MM.1S (cell line): ENCODE measurements around the gene GARIN5A.

ENCODE experiments used
- DNase-seq: peaks from one replicate; pipeline ENCODE4 v3.0.0-alpha.2; 2015
- H2AFZ ChIP-seq: fragments of 300-600 bp; sonication (generic); 2 replicates; pipeline ENCODE4 v1.6.0; 2016; ENCODE audit warnings: antibody characterized with exemption, low read length
- H3F3A ChIP-seq: fragments of 300-600 bp; sonication (generic); 2 replicates; pipeline ENCODE4 v1.6.1; 2016; ENCODE audit warnings: mild to moderate bottlenecking, antibody characterized with exemption, low read length, moderate library complexity, mixed read lengths; ENCODE audit not compliant: insufficient read depth
- H3K27ac ChIP-seq: fragments of 300-600 bp; sonication (generic); 2 replicates; pipeline ENCODE4 v1.5.1; 2016; ENCODE audit warnings: mild to moderate bottlenecking, low read length
- H3K27me3 ChIP-seq: fragments of 300-600 bp; sonication (generic); replicated peaks from 2 replicates; pipeline ENCODE4 v1.6.0; 2016; ENCODE audit warnings: low read length; ENCODE audit not compliant: insufficient read depth
- H3K36me3 ChIP-seq: fragments of 300-600 bp; sonication (generic); replicated peaks from 2 replicates; pipeline ENCODE4 v1.6.1; 2016; ENCODE audit warnings: mild to moderate bottlenecking, low read length, mixed read lengths; ENCODE audit not compliant: insufficient read depth
- H3K4me1 ChIP-seq: fragments of 300-600 bp; sonication (generic); 2 replicates; pipeline ENCODE4 v1.6.1; 2016; ENCODE audit warnings: low read length, mixed read lengths
- H3K4me2 ChIP-seq: fragments of 300-600 bp; sonication (generic); 2 replicates; pipeline ENCODE4 v1.6.0; 2016; ENCODE audit warnings: low read depth, low read length
- H3K4me3 ChIP-seq: fragments of 300-600 bp; sonication (generic); 2 replicates; pipeline ENCODE4 v1.5.1; 2016; ENCODE audit warnings: low read length, mixed read lengths
- H3K79me2 ChIP-seq: fragments of 300-600 bp; sonication (generic); 2 replicates; pipeline ENCODE4 v1.6.1; 2016; ENCODE audit warnings: mixed run types, low read length, mixed read lengths
- H3K9ac ChIP-seq: fragments of 300-600 bp; sonication (generic); 2 replicates; pipeline ENCODE4 v1.6.1; 2016; ENCODE audit warnings: low read length, mixed read lengths
- H3K9me2 ChIP-seq: fragments of 300-600 bp; sonication (generic); replicated peaks from 2 replicates; pipeline ENCODE4 v1.6.1; 2016; ENCODE audit warnings: mild to moderate bottlenecking, low read length, mixed read lengths; ENCODE audit not compliant: insufficient read depth
- H3K9me3 ChIP-seq: fragments of 300-600 bp; sonication (generic); replicated peaks from 2 replicates; pipeline ENCODE4 v1.6.1; 2016; ENCODE audit warnings: mild to moderate bottlenecking, low read length, mixed read lengths; ENCODE audit not compliant: insufficient read depth
- H4K20me1 ChIP-seq: fragments of 300-600 bp; sonication (generic); 2 replicates; pipeline ENCODE4 v1.6.1; 2016; ENCODE audit warnings: mild to moderate bottlenecking, low read length, moderate library complexity, mixed read lengths; ENCODE audit not compliant: insufficient read depth
- EZH2 ChIP-seq: fragments of 300-600 bp; sonication (generic); optimal IDR thresholded peaks from 2 replicates; pipeline ENCODE3; 2017; ENCODE audit warnings: low read depth, mild to moderate bottlenecking, antibody characterized with exemption, low read length, mixed read lengths
- EZH2phosphoT487 ChIP-seq: fragments of 300-600 bp; sonication (generic); IDR thresholded peaks from 2 replicates; pipeline ENCODE4 v1.6.1; 2018; ENCODE audit warnings: antibody characterized with exemption, low read length
- TF ChIP-seq, protein P1 (sequence below): fragments of 300-600 bp; sonication (generic); IDR thresholded peaks from 2 replicates; pipeline ENCODE4 v1.5.1; 2016; ENCODE audit warnings: antibody characterized with exemption, low read length, mixed read lengths

The GARIN5A gene

DNA sequence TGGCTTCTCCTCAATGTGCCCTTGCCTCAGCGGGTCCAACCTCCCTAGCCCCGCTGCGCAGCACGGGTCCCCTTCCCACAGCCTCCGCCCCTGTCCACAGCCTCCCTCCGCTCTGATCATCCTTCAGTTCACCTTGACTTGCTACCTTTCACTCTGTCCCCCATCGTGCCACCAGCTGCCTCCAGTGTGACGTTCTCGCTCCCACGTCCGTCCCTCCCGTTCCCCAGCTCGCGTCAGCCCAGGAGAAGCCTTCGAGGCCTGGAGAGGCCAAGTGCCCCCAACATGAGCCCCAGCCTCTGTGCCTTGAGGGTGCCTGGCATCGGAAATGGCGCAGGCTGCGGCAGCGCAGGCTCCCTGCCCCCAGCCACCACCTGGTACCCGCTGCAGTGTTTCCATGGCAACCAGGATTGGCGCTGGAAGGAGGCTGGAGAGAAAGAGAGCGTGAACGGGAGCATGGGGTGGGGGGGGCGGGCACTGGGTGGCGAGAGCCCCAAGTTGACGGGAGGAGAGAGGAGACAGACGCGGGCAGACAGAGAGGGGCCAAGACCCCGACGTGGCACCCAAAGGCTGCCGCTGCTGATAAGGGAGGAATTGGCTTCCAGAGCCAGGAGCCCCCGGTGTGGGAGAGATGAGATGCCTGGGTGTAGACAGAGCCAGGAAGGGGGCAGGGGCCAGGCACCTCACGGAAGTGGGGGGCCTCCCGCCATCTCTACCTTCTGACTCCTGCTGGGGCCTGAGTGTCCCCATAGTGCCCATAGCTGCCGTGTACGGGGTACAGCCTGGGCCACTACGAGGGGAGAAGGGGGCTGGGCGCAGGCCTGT is 37.9 kb upstream of the GARIN5A start:
- no peak for DNase-seq

DNA sequence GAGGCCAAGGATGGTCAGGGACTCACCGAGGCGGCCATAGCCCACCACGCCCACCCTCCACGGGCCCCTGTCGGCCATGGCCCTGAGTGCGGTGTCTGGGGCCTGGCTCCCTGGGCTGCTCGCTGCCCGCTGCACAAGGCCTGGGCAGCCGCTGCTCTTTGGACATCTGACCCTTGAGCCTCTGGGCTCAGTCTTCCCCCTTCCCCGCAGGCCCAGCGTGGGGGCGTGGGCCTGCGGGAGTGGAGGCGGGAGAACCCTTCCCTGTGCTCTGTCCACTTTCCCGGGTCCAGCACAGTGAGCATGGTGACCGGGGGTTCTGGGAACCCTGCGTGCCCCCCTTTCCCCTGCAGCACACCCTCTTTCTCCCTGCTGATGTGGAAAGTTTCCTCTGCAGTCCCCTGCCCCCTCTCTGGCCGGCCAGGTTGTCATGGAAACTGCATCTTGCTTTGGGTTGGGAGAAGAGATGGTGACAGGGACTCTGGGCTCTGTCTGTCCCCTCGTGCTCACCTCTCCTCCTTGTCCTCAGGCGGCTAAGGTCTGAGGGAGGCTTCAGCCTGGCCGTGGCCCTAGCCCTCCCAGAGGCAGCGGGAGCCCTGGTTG is 37.2 kb upstream of the GARIN5A start, which contains the start of gene ASPDH:
Gene ASPDH (minus strand): TSS at position 168 of the 600 bp plus-strand sequence. CDS start 90 bp downstream, at position 78.
- TF ChIP-seq, protein P1, sequence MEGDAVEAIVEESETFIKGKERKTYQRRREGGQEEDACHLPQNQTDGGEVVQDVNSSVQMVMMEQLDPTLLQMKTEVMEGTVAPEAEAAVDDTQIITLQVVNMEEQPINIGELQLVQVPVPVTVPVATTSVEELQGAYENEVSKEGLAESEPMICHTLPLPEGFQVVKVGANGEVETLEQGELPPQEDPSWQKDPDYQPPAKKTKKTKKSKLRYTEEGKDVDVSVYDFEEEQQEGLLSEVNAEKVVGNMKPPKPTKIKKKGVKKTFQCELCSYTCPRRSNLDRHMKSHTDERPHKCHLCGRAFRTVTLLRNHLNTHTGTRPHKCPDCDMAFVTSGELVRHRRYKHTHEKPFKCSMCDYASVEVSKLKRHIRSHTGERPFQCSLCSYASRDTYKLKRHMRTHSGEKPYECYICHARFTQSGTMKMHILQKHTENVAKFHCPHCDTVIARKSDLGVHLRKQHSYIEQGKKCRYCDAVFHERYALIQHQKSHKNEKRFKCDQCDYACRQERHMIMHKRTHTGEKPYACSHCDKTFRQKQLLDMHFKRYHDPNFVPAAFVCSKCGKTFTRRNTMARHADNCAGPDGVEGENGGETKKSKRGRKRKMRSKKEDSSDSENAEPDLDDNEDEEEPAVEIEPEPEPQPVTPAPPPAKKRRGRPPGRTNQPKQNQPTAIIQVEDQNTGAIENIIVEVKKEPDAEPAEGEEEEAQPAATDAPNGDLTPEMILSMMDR = no peak
- TF ChIP-seq EZH2 (no peak), EZH2phosphoT487 (no peak)
- Histone ChIP-seq H3K9me3 (no peaks in the 10 kb centered on the region), H3K4me1 (0 out of 2 replicates have a peak, but pooled peaks cover 4% of the 10 kb centered on the region), H3K9me2 (no peaks in the 10 kb centered on the region), H3K27me3 (no peaks in the 10 kb centered on the region), H3K4me3 (no peak within 1 kb of the TSS), H2AFZ (no peak within 1 kb of the TSS), H3K79me2 (no peaks in the 10 kb centered on the region), H4K20me1 (no peaks in the 10 kb centered on the region), H3F3A (no peaks in the 10 kb centered on the region), H3K9ac (no peak within 1 kb of the TSS), H3K36me3 (no peaks in the 10 kb centered on the region), H3K27ac (no peak within 1 kb of the TSS), H3K4me2 (no peak within 1 kb of the TSS)
- DNase-seq = no peak

More for the DNA sequence above, 37.9 kb upstream of the GARIN5A start:
- Histone ChIP-seq H3K79me2 (no peaks in the 10 kb centered on the region), H3K4me1 (0 out of 2 replicates have a peak, but pooled peaks cover 4% of the 10 kb centered on the region), H3K36me3 (no peaks in the 10 kb centered on the region), H2AFZ (no peak overlapping the region), H3K9ac (no peak overlapping the region), H4K20me1 (no peaks in the 10 kb centered on the region), H3K27ac (no peak overlapping the region), H3F3A (no peaks in the 10 kb centered on the region), H3K4me2 (no peak overlapping the region), H3K4me3 (no peak overlapping the region), H3K27me3 (no peaks in the 10 kb centered on the region), H3K9me2 (no peaks in the 10 kb centered on the region), H3K9me3 (no peaks in the 10 kb centered on the region)
- TF ChIP-seq, protein P1 = no peak

DNA sequence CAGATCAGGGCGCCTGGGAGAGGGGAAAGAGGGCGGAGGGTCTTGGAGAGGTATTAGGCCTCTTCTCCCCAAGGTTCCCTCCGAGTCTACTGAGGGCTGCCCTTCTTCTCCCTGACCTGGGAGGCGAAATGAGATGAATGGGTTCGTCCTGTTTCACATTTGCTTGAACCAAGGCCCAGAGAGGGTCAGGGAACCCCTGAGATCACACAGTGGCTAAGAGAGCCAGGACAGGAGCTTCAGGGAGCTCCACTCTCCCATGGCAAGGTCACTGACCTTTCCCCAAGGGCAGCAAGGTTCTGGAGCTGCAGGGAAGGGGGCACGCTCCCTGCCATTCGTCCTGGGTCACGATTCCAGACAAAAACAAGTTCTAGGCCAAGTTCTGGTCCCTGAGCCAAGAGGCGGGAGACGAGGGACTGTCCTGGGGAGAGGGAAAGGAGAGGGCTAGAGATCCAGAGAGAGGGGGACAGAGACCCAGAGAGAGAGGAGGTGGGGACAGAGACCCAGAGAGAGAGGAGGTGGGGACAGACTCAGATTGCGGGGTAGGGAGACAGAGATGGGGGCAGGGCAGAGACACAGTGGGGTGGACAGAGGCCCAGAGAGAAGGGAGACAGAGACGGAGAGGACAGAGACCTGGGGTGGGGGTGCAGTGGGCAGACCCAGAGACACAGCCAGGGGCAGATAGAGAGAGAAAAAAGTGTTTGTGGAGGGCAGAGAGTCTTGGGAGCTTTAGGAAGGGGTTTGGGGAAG is 36.5 kb upstream of the GARIN5A start:
- Histone ChIP-seq H3K9ac (no peak overlapping the region), H4K20me1 (no peaks in the 10 kb centered on the region), H3K9me2 (no peaks in the 10 kb centered on the region), H3K4me3 (no peak overlapping the region), H3K27me3 (no peaks in the 10 kb centered on the region), H3K36me3 (no peaks in the 10 kb centered on the region), H3F3A (no peaks in the 10 kb centered on the region), H2AFZ (no peak overlapping the region), H3K9me3 (no peaks in the 10 kb centered on the region), H3K4me1 (0 out of 2 replicates have a peak, but pooled peaks cover 4% of the 10 kb centered on the region), H3K79me2 (no peaks in the 10 kb centered on the region), H3K27ac (no peak overlapping the region), H3K4me2 (no peak overlapping the region)
- TF ChIP-seq EZH2phosphoT487 (no peak), EZH2 (no peak)
- TF ChIP-seq, protein P1 = no peak
- DNase-seq = no peak
